NCI-H510A (cell line): ENCODE data around the gene UBC.
"Not testable (repeated sequence)": the region's sequence is repeated elsewhere in the genome, so short reads cannot be mapped to it uniquely, and the experiment has no call there.

Source experiments
- DNase-seq: peaks from one replicate; lab custom pipeline; 2025; lab: John Stamatoyannopoulos, UW

UBC gene

GRCh38 chr12:124915239-124916236 lies 1.1 kb upstream of the UBC start:
- no peak for DNase-seq

- no peak for DNase-seq
Measured at GRCh38 chr12:124913474-124914391, 717 bp downstream of the UBC start.

- not testable (repeated sequence) for DNase-seq
Measured at GRCh38 chr12:124912529-124913287, 1.7 kb downstream of the UBC start.

- not testable (repeated sequence) for DNase-seq
Measured at GRCh38 chr12:124911521-124911920, 2.9 kb downstream of the UBC start.

GRCh38 chr12:124910561-124911478 lies 3.6 kb downstream of the UBC start:
- no peak for DNase-seq

- no peak for DNase-seq
Measured at GRCh38 chr12:124909831-124910560, 4.5 kb downstream of the UBC start.

- DNase-seq, result no peak
Measured at GRCh38 chr12:124906606-124907261, 7.7 kb downstream of the UBC start.

- DNase-seq, result peak; percentile 22
Measured at GRCh38 chr12:124904306-124905098, 9.9 kb downstream of the UBC start.

GRCh38 chr12:124902916-124903315 lies 11.5 kb downstream of the UBC start:
- DNase-seq, result no peak

GRCh38 chr12:124901003-124901402 lies 13.4 kb downstream of the UBC start:
- no peak for DNase-seq

- DNase-seq, result not testable (repeated sequence)
Measured at GRCh38 chr12:124900345-124900795, 14.1 kb downstream of the UBC start.

- no peak for DNase-seq
Measured at GRCh38 chr12:124898923-124899294, 15.5 kb downstream of the UBC start.

- peak; percentile 29 for DNase-seq
Measured at GRCh38 chr12:124898200-124898922, 16.1 kb downstream of the UBC start.

GRCh38 chr12:124896461-124896860 lies 18.0 kb downstream of the UBC start:
- DNase-seq, result no peak

- DNase-seq, result no peak
Measured at GRCh38 chr12:124893792-124894516, 20.5 kb downstream of the UBC start.

GRCh38 chr12:124888260-124888659 lies 26.2 kb downstream of the UBC start:
- DNase-seq, result no peak

GRCh38 chr12:124887766-124888165 lies 26.7 kb downstream of the UBC start:
- DNase-seq, result not testable (repeated sequence)
